ENCODE measurements around the gene NFKBIE.

The NFKBIE gene

DNA sequence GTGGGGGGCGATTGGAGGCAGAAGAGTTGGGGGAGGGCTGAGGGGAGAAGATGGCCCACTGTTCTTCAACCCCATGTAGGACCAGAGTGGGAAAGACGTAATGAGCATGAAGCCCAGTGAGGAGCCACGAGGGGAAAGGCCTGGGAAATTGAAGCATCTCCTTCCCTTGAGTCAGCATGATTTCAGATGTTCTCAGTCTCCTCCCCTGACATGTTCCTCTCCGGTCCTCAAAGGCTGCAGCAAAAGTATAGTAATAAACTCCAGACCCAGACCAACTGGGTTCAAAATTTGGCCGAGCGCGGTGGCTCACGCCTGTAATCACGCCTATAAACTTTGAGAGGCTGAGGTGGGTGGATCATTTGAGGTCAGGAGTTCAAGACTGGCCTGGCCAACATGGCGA lies 1.9 kb upstream of the NFKBIE start:
- Histone ChIP-seq H3K9ac (no peak overlapping the region), H3K4me3 (ENCODE audit: low read depth, low read length) (no peak overlapping the region), H3K27ac (no peak overlapping the region), H2AFZ (no peak overlapping the region), H3K9me3 (ENCODE audit: control insufficient read depth, low read length) (no peaks in the 10 kb centered on the region), H3K27me3 (ENCODE audit: control insufficient read depth, insufficient read depth, low read length) (no peaks in the 10 kb centered on the region), H3K4me1 (peaks cover 15% of the 10 kb centered on the region), H3K36me3 (ENCODE audit: control insufficient read depth, insufficient read depth, low read length) (no peaks in the 10 kb centered on the region), H3K79me2 (no peaks in the 10 kb centered on the region), H3K4me2 (ENCODE audit: low read length) (no peak overlapping the region)
- TF ChIP-seq, protein P1, sequence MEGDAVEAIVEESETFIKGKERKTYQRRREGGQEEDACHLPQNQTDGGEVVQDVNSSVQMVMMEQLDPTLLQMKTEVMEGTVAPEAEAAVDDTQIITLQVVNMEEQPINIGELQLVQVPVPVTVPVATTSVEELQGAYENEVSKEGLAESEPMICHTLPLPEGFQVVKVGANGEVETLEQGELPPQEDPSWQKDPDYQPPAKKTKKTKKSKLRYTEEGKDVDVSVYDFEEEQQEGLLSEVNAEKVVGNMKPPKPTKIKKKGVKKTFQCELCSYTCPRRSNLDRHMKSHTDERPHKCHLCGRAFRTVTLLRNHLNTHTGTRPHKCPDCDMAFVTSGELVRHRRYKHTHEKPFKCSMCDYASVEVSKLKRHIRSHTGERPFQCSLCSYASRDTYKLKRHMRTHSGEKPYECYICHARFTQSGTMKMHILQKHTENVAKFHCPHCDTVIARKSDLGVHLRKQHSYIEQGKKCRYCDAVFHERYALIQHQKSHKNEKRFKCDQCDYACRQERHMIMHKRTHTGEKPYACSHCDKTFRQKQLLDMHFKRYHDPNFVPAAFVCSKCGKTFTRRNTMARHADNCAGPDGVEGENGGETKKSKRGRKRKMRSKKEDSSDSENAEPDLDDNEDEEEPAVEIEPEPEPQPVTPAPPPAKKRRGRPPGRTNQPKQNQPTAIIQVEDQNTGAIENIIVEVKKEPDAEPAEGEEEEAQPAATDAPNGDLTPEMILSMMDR (IDR thresholded peaks at IDR 0.05): no peak

- Histone ChIP-seq H3K4me3 (ENCODE audit: low read depth, low read length) (no peak overlapping the region), H3K79me2 (no peaks in the 10 kb centered on the region), H3K4me1 (peaks cover 15% of the 10 kb centered on the region), H3K27ac (no peak overlapping the region), H2AFZ (no peak overlapping the region), H3K27me3 (ENCODE audit: control insufficient read depth, insufficient read depth, low read length) (no peaks in the 10 kb centered on the region), H3K4me2 (ENCODE audit: low read length) (no peak overlapping the region), H3K9ac (no peak overlapping the region), H3K9me3 (ENCODE audit: control insufficient read depth, low read length) (no peaks in the 10 kb centered on the region), H3K36me3 (ENCODE audit: control insufficient read depth, insufficient read depth, low read length) (no peaks in the 10 kb centered on the region)
- TF ChIP-seq, protein P1 (IDR thresholded peaks at IDR 0.05): no peak
Observed at GRCh38 chr6:44266347-44266746, 996 bp upstream of the NFKBIE start.

DNA sequence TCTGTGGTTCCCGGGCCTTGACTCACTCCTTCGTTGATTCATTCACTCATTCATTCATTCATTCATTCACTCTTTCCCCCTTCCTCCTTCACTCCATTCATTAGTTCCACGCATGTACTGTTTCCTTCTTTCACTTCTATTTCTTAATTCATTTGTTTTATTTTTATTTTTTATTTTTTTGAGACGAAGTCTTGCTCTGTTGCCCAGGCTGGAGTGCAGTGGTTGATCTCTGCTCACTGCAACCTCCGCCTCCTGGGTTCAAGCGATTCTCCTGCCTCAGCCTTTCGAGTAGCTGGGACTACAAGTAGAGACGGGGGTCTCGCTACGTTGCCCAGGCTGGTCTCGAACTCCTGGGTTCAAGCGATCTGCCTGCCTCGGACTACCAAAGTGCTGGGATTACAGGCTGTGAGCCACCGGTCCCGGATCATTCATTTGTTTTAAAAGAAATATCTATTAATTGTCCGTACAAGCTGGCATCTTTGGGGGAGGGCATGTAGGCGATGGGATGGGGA lies 427 bp upstream of the NFKBIE start:
- Histone ChIP-seq H3K9ac (no peak overlapping the region), H3K4me3 (ENCODE audit: low read depth, low read length) (peak overlapping the region; percentile 71), H3K27ac (no peak overlapping the region)

GRCh38 chr6:44264154-44265006 lies 971 bp downstream of the NFKBIE start:
- TF ChIP-seq, protein P1 (IDR thresholded peaks at IDR 0.05): no peak
- H3K27me3 ChIP-seq (ENCODE audit: control insufficient read depth, insufficient read depth, low read length): no peaks in the 10 kb centered on the region
- H3K4me1 ChIP-seq: peaks cover 15% of the 10 kb centered on the region
- no peaks in the 10 kb centered on the region for H3K79me2 ChIP-seq
- peak overlapping the region; percentile 29 for H3K9ac ChIP-seq
- peak overlapping the region; percentile 92 for H3K4me2 ChIP-seq (ENCODE audit: low read length)
- no peaks in the 10 kb centered on the region for H3K9me3 ChIP-seq (ENCODE audit: control insufficient read depth, low read length)
- H3K27ac ChIP-seq: peak overlapping the region; percentile 40
- peak overlapping the region; percentile 93 for H2AFZ ChIP-seq
- no peaks in the 10 kb centered on the region for H3K36me3 ChIP-seq (ENCODE audit: control insufficient read depth, insufficient read depth, low read length)
- peak overlapping the region; percentile 71 for H3K4me3 ChIP-seq (ENCODE audit: low read depth, low read length)

More for the DNA sequence above, 427 bp upstream of the NFKBIE start:
- TF ChIP-seq, protein P1 (IDR thresholded peaks at IDR 0.05): no peak
- Histone ChIP-seq H3K9me3 (ENCODE audit: control insufficient read depth, low read length) (no peaks in the 10 kb centered on the region), H3K4me2 (ENCODE audit: low read length) (peak overlapping the region; percentile 92), H3K27me3 (ENCODE audit: control insufficient read depth, insufficient read depth, low read length) (no peaks in the 10 kb centered on the region), H3K36me3 (ENCODE audit: control insufficient read depth, insufficient read depth, low read length) (no peaks in the 10 kb centered on the region), H2AFZ (peak overlapping the region; percentile 93), H3K79me2 (no peaks in the 10 kb centered on the region), H3K4me1 (peaks cover 15% of the 10 kb centered on the region)
